Immature natural killer cell (primary cell): ENCODE data around the gene SLC26A11. TPM values are rescaled to one million over a fixed set of nuclear protein-coding genes. Genes with fewer than 3 reads are reported as not detected.
"Not testable (repeated sequence)": the region's sequence is repeated elsewhere in the genome, so short reads cannot be mapped to it uniquely, and the experiment has no call there.

ENCODE experiments used
- DNase-seq, 3 donors: peaks; one replicate each; pipeline ENCODE4 v3.0.0; 2022; ENCODE audit warnings: mixed read lengths in 1 of 3
- H3K27ac Mint-ChIP-seq, 6 donors: one replicate each; pipeline ENCODE4 v1.8.0; 2020; ENCODE audit warnings: mixed read lengths in 6 of 6, mild to moderate bottlenecking in 5 of 6, inconsistent platforms in 4 of 6, moderate library complexity in 3 of 6
- H3K27me3 Mint-ChIP-seq, 3 donors: one replicate each; pipeline ENCODE4 v1.8.0; 2020 to 2021; ENCODE audit warnings: low read depth in 3 of 3, mild to moderate bottlenecking in 3 of 3, mixed read lengths in 3 of 3, moderate library complexity in 3 of 3, inconsistent platforms in 1 of 3
- H3K36me3 Mint-ChIP-seq, 3 donors: one replicate each; pipeline ENCODE4 v1.8.0; 2020; ENCODE audit warnings: mixed read lengths in 3 of 3, inconsistent platforms in 2 of 3, mild to moderate bottlenecking in 2 of 3
- H3K4me1 Mint-ChIP-seq, 2 donors: one replicate each; pipeline ENCODE4 v1.8.0; 2020; ENCODE audit warnings: inconsistent platforms in 2 of 2, mild to moderate bottlenecking in 2 of 2, mixed read lengths in 2 of 2, moderate library complexity in 1 of 2
- H3K4me3 Mint-ChIP-seq, 5 donors: one replicate each; pipeline ENCODE4 v1.8.0; 2020; ENCODE audit warnings: mild to moderate bottlenecking in 5 of 5, mixed read lengths in 5 of 5, inconsistent platforms in 3 of 5, moderate library complexity in 3 of 5
- H3K9me3 Mint-ChIP-seq, 6 donors: one replicate each; pipeline ENCODE4 v1.8.0; 2020; ENCODE audit warnings: mild to moderate bottlenecking in 6 of 6, mixed read lengths in 6 of 6, inconsistent platforms in 4 of 6, moderate library complexity in 3 of 6
- polyA plus RNA-seq, 3 donors: library from polyadenylated mRNA; unstranded; fragments of 300-500 nt; fragmentation: Illumina TruSeq; gene quantifications; one replicate each; pipeline ENCODE4 v1.2.3, GENCODE V29; 2021

Gene SLC26A11
- polyA plus RNA-seq, 3 donors from 2014 or later, result 1.6 to 3.6 (median 3.3) TPM

GRCh38 chr17:80268427-80268826 lies 48.2 kb downstream of the SLC26A11 start:
- H3K4me1 Mint-ChIP-seq, result peaks cover 31 to 45% of the 10 kb centered on the region in 2 donors
- peaks cover 8 to 17% (median 10%) of the 10 kb centered on the region in 3 donors for H3K36me3 Mint-ChIP-seq
- H3K27me3 Mint-ChIP-seq, result peaks cover 0 to 14% (median 9%) of the 10 kb centered on the region in 3 donors
- no peaks in the 10 kb centered on the region for H3K9me3 Mint-ChIP-seq
- H3K27ac Mint-ChIP-seq, result no peak overlapping the region
- H3K4me3 Mint-ChIP-seq, result no peak overlapping the region
- no peak for DNase-seq

- DNase-seq, result no peak
- Mint-ChIP-seq H3K27me3 (peaks cover 0 to 9% (median 4%) of the 10 kb centered on the region in 3 donors), H3K4me3 (no peak overlapping the region), H3K36me3 (peaks cover 10 to 22% (median 12%) of the 10 kb centered on the region in 3 donors), H3K4me1 (peaks cover 36 to 52% of the 10 kb centered on the region in 2 donors), H3K9me3 (no peaks in the 10 kb centered on the region), H3K27ac (no peak overlapping the region)
These were observed 49.2 kb downstream of the SLC26A11 start for GRCh38 chr17:80269405-80269807.

- Mint-ChIP-seq H3K27ac (peak overlapping the region in 3 of 6 donors; percentile 70 to 92 (median 83)), H3K4me1 (peaks cover 33 to 49% of the 10 kb centered on the region in 2 donors), H3K27me3 (peaks cover 0 to 6% (median 2%) of the 10 kb centered on the region in 3 donors), H3K4me3 (peak overlapping the region in 4 of 5 donors; percentile 22 to 40 (median 36)), H3K9me3 (no peaks in the 10 kb centered on the region), H3K36me3 (peaks cover 10 to 23% (median 12%) of the 10 kb centered on the region in 3 donors)
- no peak for DNase-seq
These were observed 49.9 kb downstream of the SLC26A11 start for GRCh38 chr17:80270104-80270503.

GRCh38 chr17:80270836-80271235 lies 50.6 kb downstream of the SLC26A11 start:
- peaks cover 31 to 46% of the 10 kb centered on the region in 2 donors for H3K4me1 Mint-ChIP-seq
- peak overlapping the region in 4 of 6 donors; percentile 75 to 95 (median 94) for H3K27ac Mint-ChIP-seq
- H3K9me3 Mint-ChIP-seq, result no peaks in the 10 kb centered on the region
- H3K27me3 Mint-ChIP-seq, result peaks cover 0 to 2% (median 0%) of the 10 kb centered on the region in 3 donors
- peak overlapping the region; percentile 40 to 77 (median 66) for H3K4me3 Mint-ChIP-seq
- peak; percentile 41 to 48 (median 42) for DNase-seq
- H3K36me3 Mint-ChIP-seq, result peaks cover 7 to 23% (median 8%) of the 10 kb centered on the region in 3 donors

- H3K4me1 Mint-ChIP-seq, result peaks cover 41 to 43% of the 10 kb centered on the region in 2 donors
- no peaks in the 10 kb centered on the region for H3K9me3 Mint-ChIP-seq
- DNase-seq, result no peak
- peak overlapping the region; percentile 67 to 89 (median 82) for H3K27ac Mint-ChIP-seq
- H3K27me3 Mint-ChIP-seq, result no peaks in the 10 kb centered on the region
- peaks cover 9 to 24% (median 11%) of the 10 kb centered on the region in 3 donors for H3K36me3 Mint-ChIP-seq
- H3K4me3 Mint-ChIP-seq, result peak overlapping the region; percentile 14 to 41 (median 24)
These were observed 52.1 kb downstream of the SLC26A11 start for GRCh38 chr17:80272366-80272765.

- peak overlapping the region; percentile 62 to 75 (median 69) for H3K4me3 Mint-ChIP-seq
- H3K9me3 Mint-ChIP-seq, result no peaks in the 10 kb centered on the region
- H3K27ac Mint-ChIP-seq, result peak overlapping the region; percentile 81 to 92 (median 86)
- H3K27me3 Mint-ChIP-seq, result no peaks in the 10 kb centered on the region
- peaks cover 58 to 60% of the 10 kb centered on the region in 2 donors for H3K4me1 Mint-ChIP-seq
- peak in 1 of 3 donors; percentile 24 for DNase-seq
- peaks cover 9 to 22% (median 11%) of the 10 kb centered on the region in 3 donors for H3K36me3 Mint-ChIP-seq
These were observed 54.1 kb downstream of the SLC26A11 start for GRCh38 chr17:80274331-80274730.

- peaks cover 64 to 67% of the 10 kb centered on the region in 2 donors for H3K4me1 Mint-ChIP-seq
- peak overlapping the region; percentile 62 to 86 (median 74) for H3K27ac Mint-ChIP-seq
- peaks cover 9 to 24% (median 11%) of the 10 kb centered on the region in 3 donors for H3K36me3 Mint-ChIP-seq
- DNase-seq, result no peak
- H3K4me3 Mint-ChIP-seq, result peak overlapping the region in 2 of 5 donors; percentile 4 to 18
- H3K27me3 Mint-ChIP-seq, result no peaks in the 10 kb centered on the region
- no peaks in the 10 kb centered on the region for H3K9me3 Mint-ChIP-seq
These were observed 54.7 kb downstream of the SLC26A11 start for GRCh38 chr17:80274871-80275449.

GRCh38 chr17:80275857-80276256 lies 55.6 kb downstream of the SLC26A11 start:
- peaks cover 4 to 25% (median 11%) of the 10 kb centered on the region in 3 donors for H3K36me3 Mint-ChIP-seq
- H3K27me3 Mint-ChIP-seq, H3K4me3 Mint-ChIP-seq, DNase-seq, H3K9me3 Mint-ChIP-seq: not testable (repeated sequence)
- peak overlapping the region in 4 of 6 donors; percentile 46 to 77 (median 58) for H3K27ac Mint-ChIP-seq
- peaks cover 70 to 76% of the 10 kb centered on the region in 2 donors for H3K4me1 Mint-ChIP-seq

GRCh38 chr17:80277751-80278671 lies 57.8 kb downstream of the SLC26A11 start:
- Mint-ChIP-seq H3K27ac (peak overlapping the region; percentile 61 to 89 (median 78)), H3K4me3 (peak overlapping the region in 2 of 5 donors; percentile 18 to 27)
- no peak for DNase-seq

GRCh38 chr17:80279895-80280294 lies 59.7 kb downstream of the SLC26A11 start:
- H3K27ac Mint-ChIP-seq, result peak overlapping the region; percentile 51 to 90 (median 70)
- H3K36me3 Mint-ChIP-seq, result peaks cover 3 to 11% (median 4%) of the 10 kb centered on the region in 3 donors
- H3K4me3 Mint-ChIP-seq, result peak overlapping the region in 2 of 5 donors; percentile 48 to 51
- no peaks in the 10 kb centered on the region for H3K27me3 Mint-ChIP-seq
- H3K4me1 Mint-ChIP-seq, result peaks cover 59 to 68% of the 10 kb centered on the region in 2 donors
- H3K9me3 Mint-ChIP-seq, result no peaks in the 10 kb centered on the region
- DNase-seq, result no peak

More at GRCh38 chr17:80277751-80278671, 57.8 kb downstream of the SLC26A11 start:
- peaks cover 4 to 18% (median 8%) of the 10 kb centered on the region in 3 donors for H3K36me3 Mint-ChIP-seq
- H3K4me1 Mint-ChIP-seq, result peaks cover 66 to 72% of the 10 kb centered on the region in 2 donors
- H3K9me3 Mint-ChIP-seq, result no peaks in the 10 kb centered on the region
- no peaks in the 10 kb centered on the region for H3K27me3 Mint-ChIP-seq

- no peak overlapping the region for H3K4me3 Mint-ChIP-seq
- DNase-seq, result no peak
- peaks cover under 1 to 4% (median under 1%) of the 10 kb centered on the region in 3 donors for H3K36me3 Mint-ChIP-seq
- peaks cover 54 to 57% of the 10 kb centered on the region in 2 donors for H3K4me1 Mint-ChIP-seq
- no peaks in the 10 kb centered on the region for H3K9me3 Mint-ChIP-seq
- H3K27me3 Mint-ChIP-seq, result no peaks in the 10 kb centered on the region
- peak overlapping the region in 3 of 6 donors; percentile 24 to 88 (median 34) for H3K27ac Mint-ChIP-seq
These were observed 61.3 kb downstream of the SLC26A11 start for GRCh38 chr17:80281516-80281915.

GRCh38 chr17:80283116-80283852 lies 63.1 kb downstream of the SLC26A11 start:
- peak overlapping the region; percentile 20 to 82 (median 63) for H3K27ac Mint-ChIP-seq
- DNase-seq, result no peak
- peaks cover 44 to 48% of the 10 kb centered on the region in 2 donors for H3K4me1 Mint-ChIP-seq
- H3K36me3 Mint-ChIP-seq, result peaks cover 0 to 5% (median 4%) of the 10 kb centered on the region in 3 donors
- H3K4me3 Mint-ChIP-seq, result no peak overlapping the region
- peaks cover 0 to 1% (median 0%) of the 10 kb centered on the region in 3 donors for H3K27me3 Mint-ChIP-seq
- no peaks in the 10 kb centered on the region for H3K9me3 Mint-ChIP-seq

- Mint-ChIP-seq H3K27ac (peak overlapping the region; percentile 50 to 83 (median 68)), H3K27me3 (peaks cover 0 to 1% (median 0%) of the 10 kb centered on the region in 3 donors), H3K9me3 (no peaks in the 10 kb centered on the region), H3K4me3 (peak overlapping the region in 1 of 5 donors; percentile 33), H3K36me3 (peaks cover 0 to 11% (median 8%) of the 10 kb centered on the region in 3 donors), H3K4me1 (peaks cover 33 to 35% of the 10 kb centered on the region in 2 donors)
- DNase-seq, result no peak
These were observed 64.4 kb downstream of the SLC26A11 start for GRCh38 chr17:80284631-80285030.
